Motor neuron (in vitro differentiated cells): ENCODE results near the gene MANF. TPM values are rescaled to one million over a fixed set of nuclear protein-coding genes. Genes with fewer than 3 reads are reported as not detected.

Experiments
- ATAC-seq, 8 experiments: fragments of 200-7000 bp; cut with Tn5 transposase; replicated peaks in 6 of 8; 2 replicates each; pipeline ENCODE4 v1.8.0; 2021; ENCODE audit warnings: mild to moderate bottlenecking in 8 of 8, moderate library complexity in 8 of 8
- H3K27ac ChIP-seq, 2 donors: fragments of 250-450 bp; sonication (Bioruptor Pico); 2 replicates each; pipeline ENCODE4 v1.9.0; 2021; ENCODE audit warnings: antibody characterized with exemption in 2 of 2, mild to moderate bottlenecking in 2 of 2, moderate library complexity in 1 of 2
- H3K4me1 ChIP-seq, 2 donors: fragments of 250-450 bp; sonication (Bioruptor Pico); replicated peaks in 1 of 2; 2 replicates each; pipeline ENCODE4 v1.6.1; 2021; ENCODE audit warnings: antibody characterized with exemption in 2 of 2, mild to moderate bottlenecking in 2 of 2, moderate library complexity in 1 of 2
- H3K4me3 ChIP-seq, 5 donors: fragments of 250-450 bp; sonication (Bioruptor Pico); 2 replicates each; pipeline ENCODE4 v1.9.0; 2021; ENCODE audit warnings: antibody characterized with exemption in 5 of 5, mild to moderate bottlenecking in 5 of 5, moderate library complexity in 4 of 5
- WGBS, 10 experiments: fragments of 450-650 bp; shearing (Covaris generic); methylation state at CpG; one replicate each; pipeline ENCODE4 v1.0.0; 2022; 5-methylcytosine and 5-hydroxymethylcytosine counted together
- in situ Hi-C, 9 experiments: fragments of 400-800 bp; cut with MboI; loops; one replicate each; pipeline ENCODE4 v1.15.0; 2021; ENCODE audit warnings: low sequenced_read_pairs in 9 of 9, low pct_unique_long_range_greater_than_20kb in 2 of 9; ENCODE audit not compliant: unreplicated experiment in 9 of 9
- total RNA-seq, 8 experiments: library from RNA; unstranded; fragments of 300-600 nt; gene quantifications; 2 replicates each; pipeline versions ENCODE4 v1.2.3 to v1.2.4, GENCODE V29; 2022

MANF gene
- total RNA-seq, 8 experiments from 2014 or later = 59.2 to 121 (median 99.0) TPM

DNA sequence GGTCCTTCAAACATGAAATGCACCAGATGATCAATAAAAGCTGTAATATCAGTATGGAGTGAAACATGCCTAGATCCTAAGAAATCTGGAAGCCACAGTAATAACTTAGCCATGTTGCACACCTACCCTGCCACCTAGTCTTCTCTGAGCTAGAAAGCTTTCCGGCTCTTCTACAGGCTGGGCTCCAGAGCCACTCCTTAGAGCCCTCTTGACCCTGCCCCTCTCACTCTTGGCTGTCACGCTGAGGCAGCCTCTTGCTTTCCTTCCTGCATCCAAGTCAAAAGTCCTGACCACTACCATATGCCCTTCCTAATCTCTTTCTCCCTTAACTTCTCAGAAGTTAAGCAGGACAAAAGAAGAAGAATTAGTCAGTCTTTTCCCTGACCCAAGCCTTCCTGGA is 23.7 kb downstream of the MANF start:
- H3K4me3 ChIP-seq = no peak overlapping the region
- WGBS, 10 experiments = 80 to 100% methylated on average over 1 to 2 of the region's 2 CpGs; no CpG with 5 or more reads in 8 of the 10 experiments
- in situ Hi-C loops = no loop called here
- no peaks in the 10 kb centered on the region for H3K4me1 ChIP-seq
- ATAC-seq = no peak
- no peak overlapping the region for H3K27ac ChIP-seq

DNA sequence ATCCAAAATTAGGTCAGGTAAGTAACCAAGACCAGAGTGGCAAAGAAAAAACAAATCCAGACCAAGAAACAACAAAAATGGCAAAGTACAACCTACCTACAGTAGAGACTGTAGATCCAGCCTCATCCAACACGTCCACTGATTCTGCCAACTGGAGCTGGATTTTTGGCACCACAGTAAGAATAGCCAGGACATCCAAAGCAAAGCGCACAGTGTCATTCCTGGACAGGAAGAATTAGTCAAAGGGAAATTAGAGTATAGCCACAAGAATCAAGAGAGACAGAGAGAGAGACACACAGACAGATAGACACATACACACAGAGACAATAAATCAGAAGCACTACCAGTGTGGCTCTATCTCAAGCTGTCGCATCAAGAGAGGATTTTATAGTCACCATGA is 37.1 kb downstream of the MANF start:
- in situ Hi-C loops = no loop called here
- H3K4me3 ChIP-seq = no peak overlapping the region
- H3K27ac ChIP-seq = no peak overlapping the region
- ATAC-seq = no peak
- WGBS, 10 experiments = 90 to 100% (median 100%) methylated on average over 1 to 3 of the region's 3 CpGs
- H3K4me1 ChIP-seq = no peaks in the 10 kb centered on the region

DNA sequence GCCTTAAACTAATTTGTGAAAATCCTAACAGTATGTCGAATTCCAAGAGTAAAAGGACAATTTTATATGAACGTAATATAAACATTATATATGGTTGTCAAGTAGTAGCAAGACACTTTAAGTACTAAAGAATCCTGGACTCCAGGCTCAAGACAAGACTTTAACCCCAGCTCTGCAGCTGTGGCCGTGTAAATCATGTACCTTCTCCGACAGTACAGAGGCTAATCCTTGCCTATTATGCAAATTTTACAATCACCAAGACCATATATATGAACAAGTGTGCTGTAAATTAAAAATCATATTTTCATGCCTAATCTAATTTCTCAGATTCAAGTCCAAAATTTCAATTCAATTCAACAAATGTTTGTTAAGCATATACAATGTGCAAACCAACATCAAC is 41.8 kb downstream of the MANF start:
- no peaks in the 10 kb centered on the region for H3K4me1 ChIP-seq
- ATAC-seq = no peak
- 80 to 100% (median 92%) methylated on average over 1 to 4 of the region's 4 CpGs; no CpG with 5 or more reads in 1 of the 10 experiments for WGBS, 10 experiments
- no peak overlapping the region for H3K4me3 ChIP-seq
- no peak overlapping the region for H3K27ac ChIP-seq
- in situ Hi-C loops = no loop called here

DNA sequence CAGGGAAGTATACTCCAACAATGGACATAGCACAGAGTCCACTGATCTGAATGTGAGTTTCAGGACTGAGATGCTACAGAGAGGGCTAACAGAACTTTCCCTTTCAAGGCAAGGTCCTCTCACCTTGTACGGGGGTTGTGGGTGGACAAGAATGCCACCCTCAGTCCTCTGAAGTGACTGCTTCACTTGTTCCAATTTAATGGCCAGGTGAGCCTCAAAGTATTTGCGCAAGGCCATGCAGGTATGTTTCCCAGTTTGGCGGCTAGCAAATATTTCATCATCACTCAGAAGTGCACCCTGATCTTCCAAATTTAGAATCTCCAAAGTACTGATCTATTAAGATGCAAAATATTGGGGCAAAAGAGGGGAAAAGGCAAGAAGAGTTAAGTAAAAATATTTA is 44.0 kb downstream of the MANF start:
- in situ Hi-C loops = no loop called here
- Histone ChIP-seq H3K4me1 (no peaks in the 10 kb centered on the region), H3K27ac (no peak overlapping the region), H3K4me3 (no peak overlapping the region)
- ATAC-seq = no peak
- WGBS, 10 experiments = 90 to 100% (median 100%) methylated on average over 1 to 3 of the region's 3 CpGs; no CpG with 5 or more reads in 3 of the 10 experiments

DNA sequence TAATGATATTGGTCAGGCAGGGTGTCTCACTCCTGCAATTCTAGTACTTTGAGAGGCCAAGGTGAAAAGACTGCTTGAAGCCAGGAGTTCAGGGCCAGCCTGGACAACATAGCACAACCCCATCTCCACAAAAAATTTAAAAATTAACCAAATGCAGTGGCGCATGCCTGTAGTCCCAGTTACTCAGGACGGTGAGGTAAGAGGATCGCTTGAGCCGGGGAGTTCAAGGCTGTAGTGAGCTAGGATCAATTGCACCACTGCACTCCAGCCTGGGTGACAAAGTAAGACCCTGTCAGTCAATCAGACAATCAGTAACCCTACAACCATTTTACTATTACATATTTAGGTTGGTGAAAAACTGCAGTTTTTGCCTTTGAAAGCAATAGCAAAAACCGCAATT is 49.0 kb downstream of the MANF start:
- no peak for ATAC-seq
- in situ Hi-C loops = no loop called here
- 80 to 100% (median 95%) methylated on average over 1 to 5 of the region's 5 CpGs; no CpG with 5 or more reads in 1 of the 10 experiments for WGBS, 10 experiments

DNA sequence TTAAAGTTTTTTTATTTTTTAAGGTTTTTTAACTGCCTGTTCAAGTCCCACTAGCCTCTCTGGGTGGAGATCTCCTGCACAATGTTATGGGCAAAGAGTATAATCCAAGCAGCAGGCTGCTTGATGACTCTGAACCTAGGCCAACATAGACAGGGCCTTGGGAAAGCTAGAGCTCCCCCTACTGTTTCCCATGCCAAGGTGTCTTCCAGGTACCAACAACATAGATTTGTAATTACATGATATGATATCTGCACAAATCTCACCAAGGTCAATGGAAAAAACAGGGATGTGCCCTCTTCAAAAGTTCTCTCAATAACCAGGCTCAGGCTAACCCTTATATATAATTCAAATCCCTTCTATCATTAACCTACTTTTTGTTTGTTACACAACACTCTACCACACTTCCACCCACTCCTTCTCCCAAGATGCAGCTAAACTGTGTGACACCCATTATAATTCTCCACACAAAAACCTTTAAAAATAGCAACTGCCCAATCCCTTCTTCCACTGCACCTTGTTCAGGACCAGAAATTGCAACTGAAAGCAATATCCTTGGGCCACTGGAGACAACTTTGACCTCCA is 49.7 kb downstream of the MANF start:
- peak in 6 of 8 experiments; percentile 44 to 99 (median 84) for ATAC-seq
- in situ Hi-C loops = no loop called here
- Histone ChIP-seq H3K4me1 (no peaks in the 10 kb centered on the region), H3K27ac (no peak overlapping the region), H3K4me3 (no peak overlapping the region)

More for the DNA sequence above, 49.0 kb downstream of the MANF start:
- Histone ChIP-seq H3K4me3 (no peak overlapping the region), H3K27ac (no peak overlapping the region), H3K4me1 (no peaks in the 10 kb centered on the region)

DNA sequence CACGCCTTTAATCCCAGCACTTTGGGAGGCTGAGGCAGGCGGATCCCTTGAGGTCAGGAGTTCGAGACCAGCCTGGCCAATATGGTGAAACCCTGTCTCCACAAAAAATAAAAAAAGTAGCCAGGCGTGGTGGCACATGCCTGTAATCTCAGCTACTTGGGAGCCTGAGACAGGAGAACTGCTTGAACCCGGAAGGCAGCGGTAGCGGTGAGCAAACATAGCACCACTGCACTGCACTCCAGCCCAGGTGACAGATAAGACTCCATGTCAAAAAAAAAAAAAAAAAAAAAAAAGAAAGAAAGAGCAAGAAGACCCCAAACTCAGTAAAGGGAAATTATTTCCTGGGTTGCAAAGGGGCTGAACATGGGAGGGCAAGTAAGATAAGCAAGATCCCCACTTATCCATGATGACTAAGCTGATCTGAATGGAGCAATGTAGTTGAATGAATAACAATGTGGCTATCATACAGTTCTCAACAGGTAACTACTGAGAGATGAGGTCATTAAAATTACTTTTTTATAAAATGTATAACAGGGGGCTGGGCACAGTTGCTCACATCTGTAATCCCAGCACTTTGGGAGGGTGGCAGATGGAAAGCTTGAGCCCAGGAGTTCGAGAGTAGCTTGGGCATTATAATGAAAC is 52.0 kb downstream of the MANF start:
- Histone ChIP-seq H3K4me1 (no peaks in the 10 kb centered on the region), H3K27ac (no peak overlapping the region), H3K4me3 (no peak overlapping the region)
- WGBS, 10 experiments = 74 to 100% (median 92%) methylated on average over 1 to 7 of the region's 8 CpGs; no CpG with 5 or more reads in 1 of the 10 experiments
- in situ Hi-C loops = no loop called here
- no peak for ATAC-seq

Other genes with a start within 250 kb of the MANF start
- 10 to 100 TPM; 16.0 to 45.2 (median 25.9) TPM for gene RBM15B, start 6.0 kb downstream of the MANF start, total RNA-seq
- 10 to 100 TPM; 12.0 to 24.1 (median 16.0) TPM for gene DCAF1, start 114.7 kb downstream of the MANF start, total RNA-seq
- 10 to 100 TPM in 7 of 8 experiments, 1 to 10 TPM in 1; 9.9 to 30.4 (median 23.1) TPM for gene RAD54L2, start 153.4 kb downstream of the MANF start, total RNA-seq